ENCODE results near the gene GPNMB.
A peak's percentile ranks its signal among the peaks of the same experiment; 100 is the strongest.

GPNMB gene

DNA sequence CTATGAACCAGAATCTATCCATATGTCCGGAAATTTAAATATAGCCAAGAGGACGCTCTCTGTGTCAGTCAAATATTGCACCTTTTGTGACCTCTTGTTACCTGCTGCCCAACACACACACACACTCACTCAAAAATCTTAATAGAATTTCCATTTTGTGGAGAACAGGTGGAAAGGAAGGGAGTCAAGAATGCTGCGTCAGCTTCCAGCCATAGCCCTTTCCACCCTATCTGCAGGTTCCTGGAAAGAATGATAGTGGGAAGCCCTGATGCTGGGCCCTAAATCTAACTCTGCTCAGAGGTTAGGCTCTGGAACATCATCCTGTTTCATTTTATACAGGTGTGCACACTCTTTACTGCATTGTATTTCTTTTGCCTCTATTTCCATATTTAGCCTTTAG lies 9.6 kb upstream of the GPNMB start:
- DNase-seq (ENCODE audit: low read depth in 2 of 2) = no peak
- TF ChIP-seq, protein P1, sequence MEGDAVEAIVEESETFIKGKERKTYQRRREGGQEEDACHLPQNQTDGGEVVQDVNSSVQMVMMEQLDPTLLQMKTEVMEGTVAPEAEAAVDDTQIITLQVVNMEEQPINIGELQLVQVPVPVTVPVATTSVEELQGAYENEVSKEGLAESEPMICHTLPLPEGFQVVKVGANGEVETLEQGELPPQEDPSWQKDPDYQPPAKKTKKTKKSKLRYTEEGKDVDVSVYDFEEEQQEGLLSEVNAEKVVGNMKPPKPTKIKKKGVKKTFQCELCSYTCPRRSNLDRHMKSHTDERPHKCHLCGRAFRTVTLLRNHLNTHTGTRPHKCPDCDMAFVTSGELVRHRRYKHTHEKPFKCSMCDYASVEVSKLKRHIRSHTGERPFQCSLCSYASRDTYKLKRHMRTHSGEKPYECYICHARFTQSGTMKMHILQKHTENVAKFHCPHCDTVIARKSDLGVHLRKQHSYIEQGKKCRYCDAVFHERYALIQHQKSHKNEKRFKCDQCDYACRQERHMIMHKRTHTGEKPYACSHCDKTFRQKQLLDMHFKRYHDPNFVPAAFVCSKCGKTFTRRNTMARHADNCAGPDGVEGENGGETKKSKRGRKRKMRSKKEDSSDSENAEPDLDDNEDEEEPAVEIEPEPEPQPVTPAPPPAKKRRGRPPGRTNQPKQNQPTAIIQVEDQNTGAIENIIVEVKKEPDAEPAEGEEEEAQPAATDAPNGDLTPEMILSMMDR (IDR thresholded peaks at IDR 0.05; ENCODE audit: low read depth, low read length) = no peak
- H3K4me3 ChIP-seq (replicated peaks in 1 of 2; ENCODE audit: low read depth in 2 of 2, low read length in 2 of 2) = no peak overlapping the region

DNA sequence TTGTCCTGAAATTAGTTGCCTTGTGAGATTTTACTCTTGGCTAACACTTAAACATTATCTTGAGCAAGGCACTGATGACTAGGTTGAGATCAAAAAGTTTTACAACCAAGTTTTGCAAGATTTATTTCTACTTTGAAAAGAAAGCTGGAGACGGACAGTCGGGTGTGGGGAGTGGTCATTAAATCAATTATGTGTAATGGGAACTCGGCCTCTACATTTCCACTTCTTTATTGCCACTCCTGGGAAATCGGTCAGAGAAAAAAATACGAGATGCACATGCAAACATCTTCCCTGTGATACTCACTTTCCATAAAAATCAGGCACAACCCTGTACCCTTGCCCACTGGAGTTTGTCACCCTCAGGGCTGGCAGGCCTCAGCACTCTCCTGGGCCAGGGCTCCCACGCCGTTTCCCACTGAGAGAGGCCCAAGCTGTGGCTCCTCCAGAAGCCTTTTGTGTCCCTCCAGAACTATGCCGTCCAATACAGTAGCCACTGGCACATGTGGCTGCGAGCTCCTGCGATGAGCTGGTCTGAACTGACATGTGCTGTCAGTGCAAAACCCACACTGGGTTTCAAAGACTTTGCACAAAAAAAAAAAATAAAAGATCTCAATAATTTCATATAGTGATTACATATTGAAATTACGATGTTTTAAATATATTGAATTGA lies 7.5 kb upstream of the GPNMB start:
- TF ChIP-seq, protein P1 (IDR thresholded peaks at IDR 0.05; ENCODE audit: low read depth, low read length) = no peak
- no peak overlapping the region for H3K4me3 ChIP-seq (replicated peaks in 1 of 2; ENCODE audit: low read depth in 2 of 2, low read length in 2 of 2)
- DNase-seq (ENCODE audit: low read depth in 2 of 2) = no peak

DNA sequence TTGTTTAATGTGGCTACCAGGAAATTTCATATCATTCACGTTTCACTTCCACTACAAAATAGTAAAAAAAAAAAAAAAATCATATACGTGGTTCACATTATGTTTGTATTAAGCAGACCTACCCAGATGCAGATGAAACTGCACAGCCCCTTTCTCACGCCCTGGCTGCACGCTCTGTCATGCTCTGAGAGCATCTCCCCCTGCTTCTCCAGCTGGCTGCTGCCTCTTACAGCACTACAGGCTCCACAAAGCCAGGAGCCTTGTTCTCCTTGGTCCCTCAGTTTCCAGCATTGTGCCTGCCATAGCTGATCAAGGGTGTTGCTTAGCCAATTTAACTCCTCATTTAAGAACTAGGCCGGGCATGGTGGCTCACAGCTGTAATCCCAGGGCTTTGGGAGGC lies 6.9 kb upstream of the GPNMB start:
- no peak for DNase-seq (ENCODE audit: low read depth in 2 of 2)
- H3K4me3 ChIP-seq (replicated peaks in 1 of 2; ENCODE audit: low read depth in 2 of 2, low read length in 2 of 2) = no peak overlapping the region
- TF ChIP-seq, protein P1 (IDR thresholded peaks at IDR 0.05; ENCODE audit: low read depth, low read length) = no peak

DNA sequence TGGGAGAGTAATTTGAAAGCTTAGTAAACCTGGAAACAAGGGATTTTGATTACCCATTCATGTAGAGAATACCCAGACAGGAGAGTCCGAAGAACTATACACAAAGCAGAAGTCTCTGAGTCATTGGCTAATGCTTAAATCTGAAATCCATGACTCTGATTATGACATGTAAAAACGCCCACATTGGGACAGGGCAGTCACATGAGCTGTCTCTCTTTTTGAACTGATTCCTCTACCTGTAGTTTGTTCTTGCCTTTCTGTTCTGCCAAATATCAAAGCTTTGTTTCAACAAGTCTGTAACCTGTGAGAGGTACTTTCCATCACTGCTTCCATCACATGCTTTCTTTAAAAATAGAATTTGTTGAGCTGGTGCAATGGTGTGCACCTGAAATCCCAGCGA lies 4.3 kb upstream of the GPNMB start:
- DNase-seq (ENCODE audit: low read depth in 2 of 2) = peak in 1 of 2 donors; percentile 13
- H3K4me3 ChIP-seq (replicated peaks in 1 of 2; ENCODE audit: low read depth in 2 of 2, low read length in 2 of 2) = no peak overlapping the region
- TF ChIP-seq, protein P1 (IDR thresholded peaks at IDR 0.05; ENCODE audit: low read depth, low read length) = no peak

DNA sequence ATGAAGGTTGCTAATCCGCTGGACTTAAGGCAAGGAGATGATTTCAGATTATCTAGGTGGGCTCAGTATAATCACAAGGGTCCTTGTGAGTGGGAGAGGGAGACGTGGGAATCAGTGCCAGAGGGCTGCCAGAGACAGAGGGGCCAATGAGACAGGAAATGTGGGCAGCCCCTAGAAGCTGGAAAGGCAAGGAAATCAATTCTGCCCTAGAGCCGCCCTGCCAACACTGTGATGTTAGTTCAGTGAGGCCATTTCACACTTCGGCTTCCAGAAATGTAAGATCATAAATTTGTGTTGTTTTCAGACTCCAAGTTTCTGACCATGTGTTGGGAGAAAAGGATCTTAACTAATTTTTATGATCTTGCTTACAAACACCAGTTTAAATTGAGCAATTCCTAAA lies 3.6 kb upstream of the GPNMB start:
- TF ChIP-seq, protein P1 (IDR thresholded peaks at IDR 0.05; ENCODE audit: low read depth, low read length) = no peak
- H3K4me3 ChIP-seq (replicated peaks in 1 of 2; ENCODE audit: low read depth in 2 of 2, low read length in 2 of 2) = no peak overlapping the region
- DNase-seq (ENCODE audit: low read depth in 2 of 2) = no peak

DNA sequence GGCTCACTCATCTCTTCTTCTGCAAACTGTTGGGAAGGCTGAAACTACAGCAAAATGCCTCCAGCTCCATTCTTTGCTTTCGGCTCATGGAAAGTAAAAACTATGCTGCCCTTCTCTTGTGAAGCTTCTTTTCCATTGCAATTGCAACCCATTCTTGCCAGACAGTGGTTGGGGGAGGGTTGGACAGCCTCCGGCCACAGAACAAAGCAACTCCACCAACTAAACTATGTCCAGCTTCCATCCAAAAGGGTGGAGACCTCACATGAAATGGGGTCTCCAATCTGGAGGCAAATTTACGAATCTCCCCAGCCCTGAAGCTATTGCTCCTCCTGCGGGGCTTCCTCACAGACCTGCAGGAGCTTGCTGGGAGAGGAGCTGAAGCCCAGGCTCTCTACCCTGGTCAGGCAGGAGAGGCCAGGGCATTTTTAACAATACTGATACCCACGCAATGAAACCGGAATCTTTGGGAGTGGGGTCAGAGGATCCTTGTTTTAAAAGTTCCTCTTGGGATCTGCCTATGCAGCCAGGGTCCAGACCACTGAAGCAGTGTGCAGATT lies 549 bp downstream of the GPNMB start:
- TF ChIP-seq, protein P1 (IDR thresholded peaks at IDR 0.05; ENCODE audit: low read depth, low read length) = no peak
- DNase-seq (ENCODE audit: low read depth in 2 of 2) = peak; percentile 4 to 24
- peak overlapping the region; percentile 46 to 58 for H3K4me3 ChIP-seq (replicated peaks in 1 of 2; ENCODE audit: low read depth in 2 of 2, low read length in 2 of 2)
